Measurements from ENCODE around the gene ABCC5.

Gene ABCC5

GRCh38 chr3:183958775-183959174 lies 58.9 kb downstream of the ABCC5 start:
- no peak for TF ChIP-seq CTCF (IDR thresholded peaks at IDR 0.05; ENCODE audit: extremely low read depth, insufficient read depth, missing control alignments)
- no peak for DNase-seq (ENCODE audit: low spot score)
- in situ Hi-C loops (cut with MboI; ENCODE audit: low pct_unique_long_range_greater_than_20kb, low sequenced_read_pairs, unreplicated experiment), result no loop called here

GRCh38 chr3:183958226-183958625 lies 59.5 kb downstream of the ABCC5 start:
- in situ Hi-C loops (cut with MboI; ENCODE audit: low pct_unique_long_range_greater_than_20kb, low sequenced_read_pairs, unreplicated experiment), result no loop called here
- DNase-seq (ENCODE audit: low spot score), result no peak
- TF ChIP-seq CTCF (IDR thresholded peaks at IDR 0.05; ENCODE audit: extremely low read depth, insufficient read depth, missing control alignments), result no peak

- TF ChIP-seq CTCF (IDR thresholded peaks at IDR 0.05; ENCODE audit: extremely low read depth, insufficient read depth, missing control alignments), result no peak
- in situ Hi-C loops (cut with MboI; ENCODE audit: low pct_unique_long_range_greater_than_20kb, low sequenced_read_pairs, unreplicated experiment), result no loop called here
- DNase-seq (ENCODE audit: low spot score), result no peak
Observed at GRCh38 chr3:183954875-183955274, 62.8 kb downstream of the ABCC5 start.

GRCh38 chr3:183953471-183954070 lies 64.1 kb downstream of the ABCC5 start:
- TF ChIP-seq CTCF (IDR thresholded peaks at IDR 0.05; ENCODE audit: extremely low read depth, insufficient read depth, missing control alignments), result no peak
- in situ Hi-C loops (cut with MboI; ENCODE audit: low pct_unique_long_range_greater_than_20kb, low sequenced_read_pairs, unreplicated experiment), result no loop called here
- DNase-seq (ENCODE audit: low spot score), result no peak

GRCh38 chr3:183951459-183951858 lies 66.2 kb downstream of the ABCC5 start:
- in situ Hi-C loops (cut with MboI; ENCODE audit: low pct_unique_long_range_greater_than_20kb, low sequenced_read_pairs, unreplicated experiment), result no loop called here
- TF ChIP-seq CTCF (IDR thresholded peaks at IDR 0.05; ENCODE audit: extremely low read depth, insufficient read depth, missing control alignments), result no peak
- no peak for DNase-seq (ENCODE audit: low spot score)

GRCh38 chr3:183949690-183950089 lies 68.0 kb downstream of the ABCC5 start:
- in situ Hi-C loops (cut with MboI; ENCODE audit: low pct_unique_long_range_greater_than_20kb, low sequenced_read_pairs, unreplicated experiment), result no loop called here
- TF ChIP-seq CTCF (IDR thresholded peaks at IDR 0.05; ENCODE audit: extremely low read depth, insufficient read depth, missing control alignments), result no peak
- DNase-seq (ENCODE audit: low spot score), result no peak

- in situ Hi-C loops (cut with MboI; ENCODE audit: low pct_unique_long_range_greater_than_20kb, low sequenced_read_pairs, unreplicated experiment), result no loop called here
- no peak for TF ChIP-seq CTCF (IDR thresholded peaks at IDR 0.05; ENCODE audit: extremely low read depth, insufficient read depth, missing control alignments)
- DNase-seq (ENCODE audit: low spot score), result no peak
Observed at GRCh38 chr3:183946037-183946436, 71.6 kb downstream of the ABCC5 start.
